OCI-LY3 (cell line): ENCODE measurements around the gene SMAD6.

ENCODE experiments used
- H2AFZ ChIP-seq: fragments of 200-600, 300-600 bp; shearing (Covaris generic); 2 replicates; pipeline ENCODE4 v1.6.0; 2014; ENCODE audit warnings: antibody characterized with exemption, low read depth, low read length
- H3K27ac ChIP-seq: fragments of 200-600, 300-600 bp; sonication (generic); 2 replicates; pipeline ENCODE4 v1.5.1; 2014; ENCODE audit warnings: mild to moderate bottlenecking, low read length, moderate library complexity, mixed read lengths
- H3K27me3 ChIP-seq: fragments of 200-600, 300-600 bp; sonication (generic); 2 replicates; pipeline ENCODE4 v1.6.1; 2014; ENCODE audit warnings: low read depth, low read length, mixed read lengths
- H3K36me3 ChIP-seq: fragments of 200-600, 300-600 bp; sonication (generic); replicated peaks from 2 replicates; pipeline ENCODE3; 2014; ENCODE audit warnings: low read depth, low read length, mixed read lengths
- H3K4me1 ChIP-seq: fragments of 300-600, 200-600 bp; sonication (generic); 2 replicates; pipeline ENCODE4 v1.6.1; 2014; ENCODE audit warnings: low read length, mixed read lengths
- H3K4me2 ChIP-seq: fragments of 200-600, 300-600 bp; sonication (generic); 2 replicates; pipeline ENCODE4 v1.6.1; 2014; ENCODE audit warnings: low read length, mixed read lengths
- H3K4me3 ChIP-seq: fragments of 300-600, 200-600 bp; sonication (generic); 2 replicates; pipeline ENCODE4 v1.5.1; 2014; ENCODE audit warnings: antibody characterized with exemption, mild to moderate bottlenecking, low read length, moderate library complexity
- H3K79me2 ChIP-seq: fragments of 300-600, 200-600 bp; shearing (Covaris generic); 2 replicates; pipeline ENCODE4 v1.6.1; 2014; ENCODE audit warnings: mild to moderate bottlenecking, low read length, mixed read lengths
- H3K9ac ChIP-seq: fragments of 300-600, 200-600 bp; shearing (Covaris generic); 2 replicates; pipeline ENCODE4 v1.6.0; 2014; ENCODE audit warnings: mild to moderate bottlenecking, low read length, moderate library complexity
- H3K9me3 ChIP-seq: fragments of 200-600, 300-600 bp; shearing (Covaris generic); 2 replicates; pipeline ENCODE4 v1.6.1; 2014; ENCODE audit warnings: low read length, mixed read lengths; ENCODE audit not compliant: insufficient read depth
- H4K20me1 ChIP-seq: fragments of 200-600, 300-600 bp; sonication (generic); 2 replicates; pipeline ENCODE4 v1.6.1; 2016; ENCODE audit warnings: low read length, mixed read lengths; ENCODE audit not compliant: insufficient read depth
- CTCF ChIP-seq: fragments of 200-600, 300-600 bp; sonication (generic); IDR thresholded peaks from 2 replicates; pipeline ENCODE4 v1.5.1; 2014; ENCODE audit warnings: antibody characterized with exemption, low read length, low read depth
- EZH2phosphoT487 ChIP-seq: fragments of 200-600 bp; shearing (Covaris generic); IDR thresholded peaks from 2 replicates; pipeline ENCODE4 v1.6.1; 2018; ENCODE audit warnings: antibody characterized with exemption, mixed run types, low read depth

SMAD6 gene

DNA sequence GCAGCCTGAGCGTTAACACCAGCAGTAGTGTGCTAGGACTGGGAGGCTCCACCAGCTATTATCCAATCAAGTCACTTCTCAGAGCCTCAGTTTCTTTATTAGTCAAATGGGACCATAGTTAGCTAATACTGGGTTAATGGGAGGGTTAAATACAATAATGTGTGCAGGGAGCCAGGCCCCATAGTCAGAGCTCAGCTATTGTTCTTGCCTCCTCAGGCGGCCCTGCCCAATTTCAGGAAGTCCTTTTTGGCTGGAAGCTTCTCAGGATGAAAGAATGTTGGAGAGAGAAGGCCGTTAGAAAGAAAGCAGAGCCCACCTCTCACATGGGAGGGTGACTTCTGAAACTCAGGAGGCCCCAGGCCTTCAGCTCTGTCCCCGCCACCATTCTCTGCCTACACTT, 39.5 kb upstream of the SMAD6 start:
- Histone ChIP-seq H3K4me1 (no peaks in the 10 kb centered on the region; the same call in 1 of the 2 replicates), H3K4me3 (no peak overlapping the region), H3K9me3 (no peaks in the 10 kb centered on the region), H3K79me2 (no peaks in the 10 kb centered on the region), H3K36me3 (no peaks in the 10 kb centered on the region), H4K20me1 (no peaks in the 10 kb centered on the region), H3K27ac (no peak overlapping the region), H2AFZ (no peak overlapping the region), H3K27me3 (no peaks in the 10 kb centered on the region), H3K9ac (no peak overlapping the region), H3K4me2 (no peak overlapping the region)
- TF ChIP-seq EZH2phosphoT487: no peak
- no peak for TF ChIP-seq CTCF

DNA sequence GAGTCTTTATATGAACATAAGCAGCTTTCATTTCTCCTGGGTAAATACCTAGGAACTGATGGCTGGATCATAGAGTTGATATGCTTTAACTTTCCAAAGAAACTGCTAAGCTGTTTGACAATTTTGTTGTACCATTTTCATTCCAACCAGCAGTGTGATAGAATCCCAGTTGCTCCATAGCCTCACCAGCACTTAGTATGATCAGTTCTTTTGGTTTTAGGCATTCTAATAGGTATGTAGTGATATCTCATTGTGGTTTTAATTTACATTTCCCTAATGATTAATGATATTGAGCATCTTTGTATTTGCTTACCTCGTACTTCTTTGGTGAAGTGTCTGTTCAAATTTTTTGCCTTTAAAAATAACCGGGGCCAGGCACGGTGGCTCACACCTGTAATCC, 38.4 kb upstream of the SMAD6 start:
- H3K4me2 ChIP-seq: no peak overlapping the region
- no peak overlapping the region for H3K4me3 ChIP-seq
- no peaks in the 10 kb centered on the region for H3K79me2 ChIP-seq

GRCh38 chr15:66670175-66670574, 31.9 kb upstream of the SMAD6 start:
- Histone ChIP-seq H3K4me3 (no peak overlapping the region), H3K9ac (no peak overlapping the region), H2AFZ (no peak overlapping the region), H3K36me3 (no peaks in the 10 kb centered on the region), H3K4me2 (no peak overlapping the region), H4K20me1 (no peaks in the 10 kb centered on the region), H3K79me2 (no peaks in the 10 kb centered on the region), H3K9me3 (no peaks in the 10 kb centered on the region), H3K4me1 (no peaks in the 10 kb centered on the region), H3K27ac (no peak overlapping the region), H3K27me3 (no peaks in the 10 kb centered on the region)
- TF ChIP-seq CTCF (no peak), EZH2phosphoT487 (no peak)

More for the DNA sequence above, 38.4 kb upstream of the SMAD6 start:
- Histone ChIP-seq H3K9ac (no peak overlapping the region), H3K9me3 (no peaks in the 10 kb centered on the region), H3K36me3 (no peaks in the 10 kb centered on the region), H3K27ac (no peak overlapping the region), H4K20me1 (no peaks in the 10 kb centered on the region), H3K4me1 (no peaks in the 10 kb centered on the region; the same call in 1 of the 2 replicates), H2AFZ (no peak overlapping the region), H3K27me3 (no peaks in the 10 kb centered on the region)
- TF ChIP-seq CTCF (no peak), EZH2phosphoT487 (no peak)

GRCh38 chr15:66670762-66671580, 31.1 kb upstream of the SMAD6 start:
- no peak overlapping the region for H3K4me2 ChIP-seq
- no peak overlapping the region for H2AFZ ChIP-seq
- TF ChIP-seq CTCF (no peak), EZH2phosphoT487 (no peak)
- H3K27me3 ChIP-seq: no peaks in the 10 kb centered on the region
- no peaks in the 10 kb centered on the region for H4K20me1 ChIP-seq
- no peak overlapping the region for H3K27ac ChIP-seq
- no peak overlapping the region for H3K9ac ChIP-seq
- no peaks in the 10 kb centered on the region for H3K9me3 ChIP-seq
- H3K4me3 ChIP-seq: no peak overlapping the region
- H3K79me2 ChIP-seq: no peaks in the 10 kb centered on the region
- H3K36me3 ChIP-seq: no peaks in the 10 kb centered on the region
- H3K4me1 ChIP-seq: no peaks in the 10 kb centered on the region
